ENCODE data around the gene TKTL1.

TKTL1 gene

GRCh38 chrX:154351183-154352011, 55.8 kb downstream of the TKTL1 start:
- Histone ChIP-seq H3K4me1 (ENCODE audit: insufficient read depth, low read length) (no peaks in the 10 kb centered on the region), H3K9me3 (ENCODE audit: insufficient read depth, low read length, severe bottlenecking) (no peaks in the 10 kb centered on the region), H3K27me3 (ENCODE audit: insufficient read depth, low read length, poor library complexity) (no peaks in the 10 kb centered on the region), H3K4me2 (ENCODE audit: insufficient read depth, low read length) (no peak overlapping the region), H3K79me2 (ENCODE audit: insufficient read depth, low read length) (no peaks in the 10 kb centered on the region; the same call in 1 of the 2 replicates), H3K27ac (ENCODE audit: low read length) (no peak overlapping the region), H4K20me1 (ENCODE audit: insufficient read depth, low read length) (peaks cover 63% of the 10 kb centered on the region), H3K9ac (ENCODE audit: low read depth, low read length) (no peak overlapping the region), H3K4me3 (ENCODE audit: low read depth in 1 of 2, low read length in 2 of 2) (no peak overlapping the region), H3K36me3 (ENCODE audit: insufficient read depth, low read length) (peaks cover 78% of the 10 kb centered on the region), H2AFZ (ENCODE audit: low read depth, low read length) (no peak overlapping the region)
- DNase-seq (no peak), ATAC-seq (ENCODE audit: insufficient read depth, low read depth) (no peak)
- TF ChIP-seq CTCF (IDR thresholded peaks at IDR 0.05; ENCODE audit: borderline replicate concordance, extremely low read depth, low read length, poor library complexity, severe bottlenecking): no peak
- no peak for TF ChIP-seq EZH2 (IDR thresholded peaks at IDR 0.05; ENCODE audit: borderline replicate concordance, low read depth, low read length, severe bottlenecking)

- ATAC-seq (ENCODE audit: insufficient read depth, low read depth) (no peak), DNase-seq (no peak)
- TF ChIP-seq EZH2 (IDR thresholded peaks at IDR 0.05; ENCODE audit: borderline replicate concordance, low read depth, low read length, severe bottlenecking) (no peak), CTCF (IDR thresholded peaks at IDR 0.05; ENCODE audit: borderline replicate concordance, extremely low read depth, low read length, poor library complexity, severe bottlenecking) (no peak)
- Histone ChIP-seq H3K4me2 (ENCODE audit: insufficient read depth, low read length) (no peak overlapping the region), H3K27ac (ENCODE audit: low read length) (no peak overlapping the region), H3K36me3 (ENCODE audit: insufficient read depth, low read length) (peaks cover 84% of the 10 kb centered on the region), H3K9ac (ENCODE audit: low read depth, low read length) (no peak overlapping the region), H3K79me2 (ENCODE audit: insufficient read depth, low read length) (no peaks in the 10 kb centered on the region; the same call in 1 of the 2 replicates), H2AFZ (ENCODE audit: low read depth, low read length) (no peak overlapping the region), H3K4me1 (ENCODE audit: insufficient read depth, low read length) (no peaks in the 10 kb centered on the region), H3K27me3 (ENCODE audit: insufficient read depth, low read length, poor library complexity) (no peaks in the 10 kb centered on the region), H3K4me3 (ENCODE audit: low read depth in 1 of 2, low read length in 2 of 2) (no peak overlapping the region), H3K9me3 (ENCODE audit: insufficient read depth, low read length, severe bottlenecking) (no peaks in the 10 kb centered on the region), H4K20me1 (ENCODE audit: insufficient read depth, low read length) (peaks cover 66% of the 10 kb centered on the region)
These were observed 56.4 kb downstream of the TKTL1 start for GRCh38 chrX:154352012-154352401.

- Histone ChIP-seq H3K27ac (ENCODE audit: low read length) (no peak overlapping the region), H3K27me3 (ENCODE audit: insufficient read depth, low read length, poor library complexity) (no peaks in the 10 kb centered on the region), H3K9me3 (ENCODE audit: insufficient read depth, low read length, severe bottlenecking) (no peaks in the 10 kb centered on the region), H3K9ac (ENCODE audit: low read depth, low read length) (no peak overlapping the region), H3K79me2 (ENCODE audit: insufficient read depth, low read length) (no peaks in the 10 kb centered on the region; the same call in 1 of the 2 replicates), H4K20me1 (ENCODE audit: insufficient read depth, low read length) (peaks cover 71% of the 10 kb centered on the region), H3K4me2 (ENCODE audit: insufficient read depth, low read length) (no peak overlapping the region), H3K4me3 (ENCODE audit: low read depth in 1 of 2, low read length in 2 of 2) (no peak overlapping the region), H3K36me3 (ENCODE audit: insufficient read depth, low read length) (peaks cover 88% of the 10 kb centered on the region), H3K4me1 (ENCODE audit: insufficient read depth, low read length) (no peaks in the 10 kb centered on the region), H2AFZ (ENCODE audit: low read depth, low read length) (no peak overlapping the region)
- ATAC-seq (ENCODE audit: insufficient read depth, low read depth): no peak
- no peak for TF ChIP-seq CTCF (IDR thresholded peaks at IDR 0.05; ENCODE audit: borderline replicate concordance, extremely low read depth, low read length, poor library complexity, severe bottlenecking)
- no peak for DNase-seq
These were observed 56.9 kb downstream of the TKTL1 start for GRCh38 chrX:154352466-154352865.

Measured in DND-41 (cell line).